ENCODE measurements around the gene CHST5. TPM values are rescaled to one million over a fixed set of nuclear protein-coding genes. Genes with fewer than 3 reads are reported as not detected.
A peak's percentile ranks its signal among the peaks of the same experiment; 100 is the strongest.
"Not testable (repeated sequence)": the region's sequence is repeated elsewhere in the genome, so short reads cannot be mapped to it uniquely, and the experiment has no call there.

Gene CHST5
- total RNA-seq, 3 donors from 2014 or later (not counting 1 experiment from before 2014, with no cell fraction given): not detected

DNA sequence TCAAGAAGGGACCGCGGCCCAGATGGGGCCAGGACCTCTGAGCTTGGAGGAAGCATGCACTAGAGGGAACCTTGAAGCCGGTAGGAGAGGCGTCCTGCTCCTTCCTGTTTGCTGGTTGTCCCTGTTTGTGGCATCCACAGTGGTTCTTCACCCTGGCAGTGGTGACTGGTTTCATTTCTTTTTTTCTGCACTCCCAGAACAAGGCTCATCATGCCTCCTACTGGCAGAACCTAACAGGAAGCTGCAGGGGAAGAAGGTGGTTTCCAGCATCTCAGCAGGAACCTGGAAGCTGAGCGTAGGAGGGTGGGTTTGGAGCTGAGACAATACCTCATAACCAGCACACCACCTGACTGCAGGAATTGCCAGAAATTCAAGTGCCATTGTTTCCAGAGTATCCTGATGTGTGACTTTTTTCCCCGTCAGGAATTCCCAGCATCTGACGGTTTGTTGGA lies 14.3 kb upstream of the CHST5 start:
- intact Hi-C loops (cut with micrococcal nuclease): no loop called here
- no peak overlapping the region for H3K27ac ChIP-seq (ENCODE audit: low read length)
- ATAC-seq (peak in 2 of 3 donors; percentile 37 to 44), DNase-seq (peak in 1 of 2 donors; percentile 64)
- H3K4me3 Mint-ChIP-seq: no peak overlapping the region
- no peak overlapping the region for H3K4me3 ChIP-seq (ENCODE audit: low read length)
- 64% methylated on average over 6 of the region's 7 CpGs for WGBS (ENCODE audit: insufficient coverage)
- TF ChIP-seq, protein P1, sequence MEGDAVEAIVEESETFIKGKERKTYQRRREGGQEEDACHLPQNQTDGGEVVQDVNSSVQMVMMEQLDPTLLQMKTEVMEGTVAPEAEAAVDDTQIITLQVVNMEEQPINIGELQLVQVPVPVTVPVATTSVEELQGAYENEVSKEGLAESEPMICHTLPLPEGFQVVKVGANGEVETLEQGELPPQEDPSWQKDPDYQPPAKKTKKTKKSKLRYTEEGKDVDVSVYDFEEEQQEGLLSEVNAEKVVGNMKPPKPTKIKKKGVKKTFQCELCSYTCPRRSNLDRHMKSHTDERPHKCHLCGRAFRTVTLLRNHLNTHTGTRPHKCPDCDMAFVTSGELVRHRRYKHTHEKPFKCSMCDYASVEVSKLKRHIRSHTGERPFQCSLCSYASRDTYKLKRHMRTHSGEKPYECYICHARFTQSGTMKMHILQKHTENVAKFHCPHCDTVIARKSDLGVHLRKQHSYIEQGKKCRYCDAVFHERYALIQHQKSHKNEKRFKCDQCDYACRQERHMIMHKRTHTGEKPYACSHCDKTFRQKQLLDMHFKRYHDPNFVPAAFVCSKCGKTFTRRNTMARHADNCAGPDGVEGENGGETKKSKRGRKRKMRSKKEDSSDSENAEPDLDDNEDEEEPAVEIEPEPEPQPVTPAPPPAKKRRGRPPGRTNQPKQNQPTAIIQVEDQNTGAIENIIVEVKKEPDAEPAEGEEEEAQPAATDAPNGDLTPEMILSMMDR (IDR thresholded peaks at IDR 0.05): no peak
- no peaks in the 10 kb centered on the region for H3K9me3 ChIP-seq (ENCODE audit: control insufficient read depth, insufficient read depth, low read length)
- no peaks in the 10 kb centered on the region for H3K36me3 ChIP-seq (ENCODE audit: control insufficient read depth, insufficient read depth, low read length)
- no peaks in the 10 kb centered on the region for H3K36me3 Mint-ChIP-seq
- peaks cover 1 to 2% of the 10 kb centered on the region in 2 donors for H3K4me1 Mint-ChIP-seq
- H3K27me3 Mint-ChIP-seq (ENCODE audit: low read depth in 2 of 2): peaks cover 13 to 16% of the 10 kb centered on the region in 2 donors
- no peak overlapping the region for H3K27ac Mint-ChIP-seq
- peaks cover 4% of the 10 kb centered on the region for H3K4me1 ChIP-seq (ENCODE audit: control insufficient read depth, insufficient read depth, low read length)
- no peaks in the 10 kb centered on the region for H3K9me3 Mint-ChIP-seq
- H3K27me3 ChIP-seq (ENCODE audit: control insufficient read depth, insufficient read depth, low read length): no peaks in the 10 kb centered on the region

DNA sequence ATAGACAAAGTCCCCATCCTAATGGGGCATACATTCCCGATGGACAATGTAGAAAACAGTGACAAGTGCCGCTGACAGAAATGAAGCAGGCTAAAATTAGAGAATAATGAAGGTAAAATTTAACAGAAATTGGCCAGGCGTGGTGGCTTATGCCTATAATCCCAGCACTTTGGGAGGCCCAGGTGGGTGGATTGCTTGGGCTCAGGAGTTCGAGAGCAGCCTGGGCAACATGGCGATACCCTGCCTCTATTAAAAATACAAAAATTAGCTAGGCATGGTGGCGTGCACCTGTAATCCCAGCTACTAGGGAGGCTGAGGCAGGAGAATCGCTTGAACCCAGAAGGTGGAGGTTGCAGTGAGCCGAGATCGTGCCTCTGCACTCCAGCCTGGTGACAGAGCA lies 12.5 kb upstream of the CHST5 start:
- H3K9me3 ChIP-seq (ENCODE audit: control insufficient read depth, insufficient read depth, low read length); intact Hi-C loops (cut with micrococcal nuclease); H3K4me3 ChIP-seq (ENCODE audit: low read length); ATAC-seq; H3K27me3 ChIP-seq (ENCODE audit: control insufficient read depth, insufficient read depth, low read length); H3K4me3 Mint-ChIP-seq; H3K9me3 Mint-ChIP-seq; H3K27ac ChIP-seq (ENCODE audit: low read length); H3K27ac Mint-ChIP-seq; H3K4me1 Mint-ChIP-seq; DNase-seq; H3K36me3 Mint-ChIP-seq; H3K36me3 ChIP-seq (ENCODE audit: control insufficient read depth, insufficient read depth, low read length); H3K4me1 ChIP-seq (ENCODE audit: control insufficient read depth, insufficient read depth, low read length): not testable (repeated sequence)
- peaks cover 13% of the 10 kb centered on the region in 2 donors for H3K27me3 Mint-ChIP-seq (ENCODE audit: low read depth in 2 of 2)
- 95% methylated on average over 9 of the region's 9 CpGs for WGBS (ENCODE audit: insufficient coverage)

DNA sequence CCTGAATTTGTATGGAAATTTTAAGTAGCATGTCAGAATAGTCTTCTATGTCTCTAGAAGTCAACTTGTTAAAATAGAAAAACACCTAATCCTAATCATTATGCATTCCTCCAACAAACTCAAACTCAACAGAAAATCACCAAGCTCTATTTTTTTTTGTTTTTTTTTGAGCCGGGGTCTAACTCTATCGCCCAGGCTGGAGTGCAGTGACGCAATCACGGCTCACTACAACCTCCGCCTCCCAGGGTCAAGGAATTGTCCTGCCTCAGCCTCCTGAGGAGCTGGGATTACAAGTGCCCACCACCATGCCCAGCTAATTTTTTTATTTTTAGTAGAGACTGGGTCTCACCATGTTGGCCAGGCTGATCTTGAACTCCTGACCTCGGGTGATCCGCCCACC lies 10.4 kb upstream of the CHST5 start:
- no peaks in the 10 kb centered on the region for H3K36me3 ChIP-seq (ENCODE audit: control insufficient read depth, insufficient read depth, low read length)
- no peak overlapping the region for H3K27ac ChIP-seq (ENCODE audit: low read length)
- no peaks in the 10 kb centered on the region for H3K9me3 ChIP-seq (ENCODE audit: control insufficient read depth, insufficient read depth, low read length)
- H3K27me3 Mint-ChIP-seq (ENCODE audit: low read depth in 2 of 2): peaks cover 4 to 6% of the 10 kb centered on the region in 2 donors
- no peak overlapping the region for H3K27ac Mint-ChIP-seq
- H3K4me1 ChIP-seq (ENCODE audit: control insufficient read depth, insufficient read depth, low read length): no peaks in the 10 kb centered on the region
- intact Hi-C loops (cut with micrococcal nuclease): no loop called here
- no peak for DNase-seq
- H3K9me3 Mint-ChIP-seq: no peaks in the 10 kb centered on the region
- H3K4me3 ChIP-seq (ENCODE audit: low read length): no peak overlapping the region
- no peaks in the 10 kb centered on the region for H3K36me3 Mint-ChIP-seq
- TF ChIP-seq, protein P1 (IDR thresholded peaks at IDR 0.05): no peak
- no peaks in the 10 kb centered on the region for H3K4me1 Mint-ChIP-seq
- no peaks in the 10 kb centered on the region for H3K27me3 ChIP-seq (ENCODE audit: control insufficient read depth, insufficient read depth, low read length)
- 94% methylated on average over 7 of the region's 7 CpGs for WGBS (ENCODE audit: insufficient coverage)
- no peak for ATAC-seq
- no peak overlapping the region for H3K4me3 Mint-ChIP-seq

DNA sequence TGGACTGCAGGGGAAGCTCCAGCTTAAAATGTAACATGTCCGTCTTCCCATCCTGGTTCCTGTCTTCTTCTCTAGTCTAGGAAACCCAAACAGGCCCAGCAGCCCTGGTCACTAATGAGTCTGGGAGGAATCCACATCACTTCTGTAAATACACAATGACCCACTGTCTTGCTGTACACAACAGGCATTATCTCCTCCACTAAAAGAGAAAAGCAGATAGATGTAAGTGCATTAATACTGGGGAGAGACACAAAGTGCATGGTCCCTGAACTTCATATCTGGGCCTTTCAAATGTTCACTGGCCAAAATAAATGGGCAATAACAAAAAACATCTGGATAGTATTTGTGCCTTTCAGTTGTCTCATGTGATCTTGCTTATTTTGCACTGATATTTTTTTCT lies 10.0 kb upstream of the CHST5 start:
- H3K27ac ChIP-seq (ENCODE audit: low read length); H3K27ac Mint-ChIP-seq; H3K27me3 Mint-ChIP-seq (ENCODE audit: low read depth in 2 of 2); ATAC-seq; H3K4me3 ChIP-seq (ENCODE audit: low read length); intact Hi-C loops (cut with micrococcal nuclease); H3K4me3 Mint-ChIP-seq; H3K36me3 Mint-ChIP-seq; H3K4me1 ChIP-seq (ENCODE audit: control insufficient read depth, insufficient read depth, low read length); DNase-seq; H3K9me3 Mint-ChIP-seq; H3K36me3 ChIP-seq (ENCODE audit: control insufficient read depth, insufficient read depth, low read length); H3K4me1 Mint-ChIP-seq; H3K27me3 ChIP-seq (ENCODE audit: control insufficient read depth, insufficient read depth, low read length); H3K9me3 ChIP-seq (ENCODE audit: control insufficient read depth, insufficient read depth, low read length): not testable (repeated sequence)
- WGBS (ENCODE audit: insufficient coverage): no CpG with 5 or more reads among the region's 1 CpG

DNA sequence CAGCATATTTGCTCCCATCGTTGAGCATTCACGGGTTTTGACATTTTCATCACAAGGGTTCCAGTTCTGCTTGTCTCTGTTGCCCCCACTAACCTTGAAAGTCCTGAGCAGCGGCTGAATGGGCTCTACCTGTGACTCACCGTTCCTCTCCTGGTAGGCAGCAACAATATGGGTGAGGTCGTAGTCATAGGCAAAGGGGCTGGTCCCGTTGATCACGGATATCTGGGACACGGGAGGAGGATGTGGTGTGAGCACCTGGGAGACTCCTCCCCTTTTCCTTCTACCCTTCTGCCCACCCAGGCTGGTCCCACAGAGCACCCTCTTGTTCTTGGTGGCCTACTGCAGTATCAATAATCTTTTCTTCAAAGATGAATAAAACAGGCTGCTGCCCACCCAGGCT lies 6.6 kb upstream of the CHST5 start:
- 95% methylated on average over 3 of the region's 8 CpGs for WGBS (ENCODE audit: insufficient coverage)
- DNase-seq, ATAC-seq: not testable (repeated sequence)

More for the DNA sequence above, 6.6 kb upstream of the CHST5 start:
- H3K4me3 ChIP-seq (ENCODE audit: low read length); H3K4me1 Mint-ChIP-seq; H3K4me1 ChIP-seq (ENCODE audit: control insufficient read depth, insufficient read depth, low read length); H3K27me3 Mint-ChIP-seq (ENCODE audit: low read depth in 2 of 2); H3K36me3 ChIP-seq (ENCODE audit: control insufficient read depth, insufficient read depth, low read length); H3K9me3 Mint-ChIP-seq; H3K27ac Mint-ChIP-seq; H3K27me3 ChIP-seq (ENCODE audit: control insufficient read depth, insufficient read depth, low read length); H3K9me3 ChIP-seq (ENCODE audit: control insufficient read depth, insufficient read depth, low read length); H3K27ac ChIP-seq (ENCODE audit: low read length); H3K36me3 Mint-ChIP-seq; intact Hi-C loops (cut with micrococcal nuclease); H3K4me3 Mint-ChIP-seq: not testable (repeated sequence)
